GM12875 (cell line): ENCODE data around the gene PHKG2.

Experiments
- H3K4me3 ChIP-seq: one replicate; pipeline ENCODE4 v1.5.1; 2011; ENCODE audit warnings: low read depth, low read length, control low read depth
- CTCF ChIP-seq: IDR thresholded peaks from 2 replicates; pipeline ENCODE4 v1.5.1; 2011; ENCODE audit warnings: low read depth, mild to moderate bottlenecking, control low read depth, inconsistent platforms, low read length, moderate library complexity, borderline replicate concordance; ENCODE audit not compliant: insufficient read depth

PHKG2 gene

GRCh38 chr16:30721606-30722005, 26.6 kb upstream of the PHKG2 start:
- H3K4me3 ChIP-seq: no peak overlapping the region
- TF ChIP-seq CTCF: no peak

- TF ChIP-seq CTCF: no peak
- H3K4me3 ChIP-seq: no peak overlapping the region
These were observed 25.8 kb upstream of the PHKG2 start for GRCh38 chr16:30722443-30722842.

GRCh38 chr16:30722916-30723315, 25.3 kb upstream of the PHKG2 start:
- no peak overlapping the region for H3K4me3 ChIP-seq
- TF ChIP-seq CTCF: no peak

GRCh38 chr16:30723725-30724355, 24.4 kb upstream of the PHKG2 start:
- no peak overlapping the region for H3K4me3 ChIP-seq
- TF ChIP-seq CTCF: no peak

GRCh38 chr16:30724641-30725417, 23.4 kb upstream of the PHKG2 start:
- no peak overlapping the region for H3K4me3 ChIP-seq
- TF ChIP-seq CTCF: no peak

GRCh38 chr16:30725418-30725792, 22.8 kb upstream of the PHKG2 start:
- H3K4me3 ChIP-seq: no peak overlapping the region

More at GRCh38 chr16:30725418-30725792, 22.8 kb upstream of the PHKG2 start:
- TF ChIP-seq CTCF: no peak
